Endodermal cell (in vitro differentiated cells): ENCODE data around the gene HAP1. TPM values are rescaled to one million over a fixed set of nuclear protein-coding genes. Genes with fewer than 3 reads are reported as not detected.

ENCODE experiments used
- DNase-seq: peaks from one replicate; pipeline ENCODE4 v3.0.0-alpha.2; 2017
- H3K27ac ChIP-seq: 2 replicates; pipeline ENCODE4 v1.5.1; 2013; ENCODE audit warnings: mild to moderate bottlenecking, low read depth, low read length, moderate library complexity
- H3K27me3 ChIP-seq: 2 replicates; pipeline ENCODE4 v1.6.1; 2013; ENCODE audit warnings: mild to moderate bottlenecking, low read length, moderate library complexity; ENCODE audit not compliant: insufficient read depth, control insufficient read depth, poor library complexity, severe bottlenecking
- H3K36me3 ChIP-seq: 2 replicates; pipeline ENCODE4 v1.7.0; 2013; ENCODE audit warnings: mild to moderate bottlenecking, low read length, moderate library complexity; ENCODE audit not compliant: control insufficient read depth, insufficient read depth
- H3K4me1 ChIP-seq: one replicate; pipeline ENCODE4 v1.7.0; 2013; ENCODE audit warnings: low read length; ENCODE audit not compliant: control insufficient read depth, insufficient read depth
- H3K4me3 ChIP-seq: 2 replicates; pipeline ENCODE4 v1.5.1; 2013; ENCODE audit warnings: mild to moderate bottlenecking, low read length, moderate library complexity
- H3K9ac ChIP-seq: 2 replicates; pipeline ENCODE4 v1.6.1; 2013; ENCODE audit warnings: mild to moderate bottlenecking, low read length, moderate library complexity; ENCODE audit not compliant: poor library complexity, severe bottlenecking; ENCODE audit errors: extremely low read depth
- H3K9me3 ChIP-seq: 2 replicates; pipeline ENCODE4 v1.6.1; 2013; ENCODE audit warnings: mild to moderate bottlenecking, low read length, moderate library complexity; ENCODE audit not compliant: control insufficient read depth
- H3K27ac Mint-ChIP-seq: 2 replicates; pipeline ENCODE4 v1.8.0; 2020; ENCODE audit warnings: mixed read lengths
- H3K27me3 Mint-ChIP-seq: 2 replicates; pipeline ENCODE4 v1.8.0; 2021; ENCODE audit warnings: mild to moderate bottlenecking, mixed read lengths; ENCODE audit not compliant: insufficient read depth
- H3K36me3 Mint-ChIP-seq: 2 replicates; pipeline ENCODE4 v1.8.0; 2020; ENCODE audit warnings: low read depth, mixed read lengths
- H3K4me1 Mint-ChIP-seq: 2 replicates; pipeline ENCODE4 v1.8.0; 2020; ENCODE audit warnings: mixed read lengths
- H3K4me3 Mint-ChIP-seq: 2 replicates; pipeline ENCODE4 v1.8.0; 2020; ENCODE audit warnings: mild to moderate bottlenecking, moderate library complexity, mixed read lengths
- H3K9me3 Mint-ChIP-seq: 2 replicates; pipeline ENCODE4 v1.8.0; 2020; ENCODE audit warnings: mild to moderate bottlenecking, mixed read lengths
- CTCF ChIP-seq: fragments of 200-600 bp; sonication (generic); conservative IDR thresholded peaks from 2 replicates; pipeline ENCODE4 v1.5.0; 2021; ENCODE audit warnings: antibody characterized with exemption, mild to moderate bottlenecking
- WGBS, 2 experiments: methylation state at CpG; one replicate each; pipeline versions ENCODE4 v1.1.5 to v1.1.7; 2013; ENCODE audit warnings: missing lambda C conversion rate in 2 of 2, mixed read lengths in 1 of 2; ENCODE audit not compliant: insufficient coverage in 1 of 2, insufficient read length in 1 of 2; 5-methylcytosine and 5-hydroxymethylcytosine counted together
- total RNA-seq, 2 donors: library from RNA; stranded (reverse); fragmentation: NEBNext Ultra II Directional in 1 of 2; extraction: Animal tissue kit (Norgen Biotek cat#: 25700) in 1 of 2; gene quantifications; 2 replicates in 1 of 2; 3 replicates in 1 of 2; pipeline ENCODE4 v1.2.1, GENCODE V29; 2021

HAP1 gene
- total RNA-seq, 2 donors from 2014 or later, result 1.7 TPM

- peak; percentile 37 for DNase-seq
- no peak overlapping the region for H3K4me3 Mint-ChIP-seq
- Histone ChIP-seq H3K4me3 (no peak overlapping the region), H3K9ac (no peak overlapping the region), H3K4me1 (no peaks in the 10 kb centered on the region), H3K9me3 (no peaks in the 10 kb centered on the region), H3K27me3 (no peaks in the 10 kb centered on the region), H3K27ac (no peak overlapping the region), H3K36me3 (peaks cover 14% of the 10 kb centered on the region)
- 81 to 83% methylated on average over 4 to 5 of the region's 6 CpGs for WGBS, 2 experiments
- no peak overlapping the region for H3K27ac Mint-ChIP-seq
- no peaks in the 10 kb centered on the region for H3K9me3 Mint-ChIP-seq
- TF ChIP-seq CTCF, result no peak
- peaks cover 5% of the 10 kb centered on the region for H3K4me1 Mint-ChIP-seq
- H3K27me3 Mint-ChIP-seq, result peaks cover 11% of the 10 kb centered on the region
- H3K36me3 Mint-ChIP-seq, result peaks cover 6% of the 10 kb centered on the region
These were observed 37.1 kb downstream of the HAP1 start for GRCh38 chr17:41697122-41697962.

- H3K4me3 ChIP-seq, result no peak overlapping the region
- H3K9me3 Mint-ChIP-seq, result no peaks in the 10 kb centered on the region
- no peak overlapping the region for H3K9ac ChIP-seq
- H3K27ac ChIP-seq, result no peak overlapping the region
- peak; percentile 92 for TF ChIP-seq CTCF
- peaks cover 18% of the 10 kb centered on the region for H3K36me3 Mint-ChIP-seq
- peak; percentile 84 for DNase-seq
- no peaks in the 10 kb centered on the region for H3K9me3 ChIP-seq
- 64 to 71% methylated on average over 8 to 11 of the region's 11 CpGs for WGBS, 2 experiments
- H3K27me3 ChIP-seq, result no peaks in the 10 kb centered on the region
- peaks cover 4% of the 10 kb centered on the region for H3K27me3 Mint-ChIP-seq
- H3K4me3 Mint-ChIP-seq, result no peak overlapping the region
- H3K27ac Mint-ChIP-seq, result peak overlapping the region; percentile 15
- H3K36me3 ChIP-seq, result peaks cover 25% of the 10 kb centered on the region
- H3K4me1 ChIP-seq, result no peaks in the 10 kb centered on the region
- peaks cover 5% of the 10 kb centered on the region for H3K4me1 Mint-ChIP-seq
These were observed 38.3 kb downstream of the HAP1 start for GRCh38 chr17:41695954-41696757.

DNA sequence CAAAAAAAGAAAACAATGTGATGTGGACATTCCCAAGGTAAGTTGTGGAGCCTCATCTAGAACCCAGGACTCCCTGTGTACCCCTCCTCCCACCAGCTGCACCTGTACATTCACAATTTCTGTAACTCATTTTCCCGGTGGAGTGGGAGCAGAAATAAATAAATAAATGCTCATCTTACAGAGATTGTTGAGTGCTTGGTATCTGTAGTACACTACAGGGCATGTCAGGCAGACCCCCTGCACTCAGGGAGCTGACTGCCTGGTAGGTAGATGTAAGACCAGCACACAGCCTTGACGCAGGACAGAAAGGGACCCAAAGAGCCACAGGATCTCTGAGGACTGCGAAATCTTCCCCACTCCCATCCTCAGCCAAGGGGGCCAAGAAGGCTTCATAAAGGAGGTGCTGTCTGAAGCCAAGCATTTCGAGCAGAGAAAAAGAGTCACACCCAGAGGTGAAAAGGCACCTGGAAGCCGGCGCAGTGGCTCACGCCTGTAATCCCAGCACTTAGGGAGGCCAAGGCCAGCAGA lies 39.2 kb downstream of the HAP1 start:
- H3K27me3 ChIP-seq, result no peaks in the 10 kb centered on the region
- Mint-ChIP-seq H3K36me3 (peaks cover 28% of the 10 kb centered on the region), H3K27me3 (no peaks in the 10 kb centered on the region), H3K4me3 (no peak overlapping the region), H3K27ac (no peak overlapping the region), H3K4me1 (peaks cover 7% of the 10 kb centered on the region), H3K9me3 (no peaks in the 10 kb centered on the region)
- no peaks in the 10 kb centered on the region for H3K4me1 ChIP-seq
- H3K9me3 ChIP-seq, result no peaks in the 10 kb centered on the region
- DNase-seq, result peak; percentile 67
- peaks cover 35% of the 10 kb centered on the region for H3K36me3 ChIP-seq
- TF ChIP-seq CTCF, result no peak
- 97 to 100% methylated on average over 5 to 7 of the region's 7 CpGs for WGBS, 2 experiments
- H3K27ac ChIP-seq, result no peak overlapping the region
- no peak overlapping the region for H3K9ac ChIP-seq
- no peak overlapping the region for H3K4me3 ChIP-seq
